22Rv1 (cell line): ENCODE data around the gene CDH16.

ENCODE experiments used
- ZFX ChIP-seq: fragments of 450-650 bp; IDR thresholded peaks from 2 replicates; pipeline ENCODE4 v1.6.1; 2017; ENCODE audit warnings: antibody characterized with exemption, borderline replicate concordance
- TF ChIP-seq, protein P1 (sequence below): fragments of 450-650 bp; IDR thresholded peaks from 2 replicates; pipeline ENCODE4 v1.5.1; 2017; ENCODE audit warnings: mild to moderate bottlenecking

DNA sequence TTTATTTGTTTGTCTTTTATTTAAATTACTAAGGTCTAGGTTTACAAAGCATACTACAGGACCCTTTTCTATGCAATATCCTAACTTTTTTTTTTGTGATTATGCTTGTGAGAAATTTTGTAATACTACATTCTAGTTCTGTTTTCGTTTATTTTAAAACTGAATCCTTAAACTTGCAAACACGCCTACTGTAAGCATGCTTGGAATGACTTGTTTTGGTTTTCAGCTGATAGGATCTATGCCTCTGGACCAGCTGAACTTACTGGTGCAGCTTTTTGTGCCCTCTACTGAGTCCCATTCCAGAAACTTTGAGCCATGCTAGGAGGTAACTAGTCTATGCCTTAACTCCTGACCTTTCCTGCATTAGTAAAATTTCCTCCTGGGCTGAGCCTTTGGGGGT, 32.4 kb downstream of the CDH16 start:
- TF ChIP-seq, protein P1, sequence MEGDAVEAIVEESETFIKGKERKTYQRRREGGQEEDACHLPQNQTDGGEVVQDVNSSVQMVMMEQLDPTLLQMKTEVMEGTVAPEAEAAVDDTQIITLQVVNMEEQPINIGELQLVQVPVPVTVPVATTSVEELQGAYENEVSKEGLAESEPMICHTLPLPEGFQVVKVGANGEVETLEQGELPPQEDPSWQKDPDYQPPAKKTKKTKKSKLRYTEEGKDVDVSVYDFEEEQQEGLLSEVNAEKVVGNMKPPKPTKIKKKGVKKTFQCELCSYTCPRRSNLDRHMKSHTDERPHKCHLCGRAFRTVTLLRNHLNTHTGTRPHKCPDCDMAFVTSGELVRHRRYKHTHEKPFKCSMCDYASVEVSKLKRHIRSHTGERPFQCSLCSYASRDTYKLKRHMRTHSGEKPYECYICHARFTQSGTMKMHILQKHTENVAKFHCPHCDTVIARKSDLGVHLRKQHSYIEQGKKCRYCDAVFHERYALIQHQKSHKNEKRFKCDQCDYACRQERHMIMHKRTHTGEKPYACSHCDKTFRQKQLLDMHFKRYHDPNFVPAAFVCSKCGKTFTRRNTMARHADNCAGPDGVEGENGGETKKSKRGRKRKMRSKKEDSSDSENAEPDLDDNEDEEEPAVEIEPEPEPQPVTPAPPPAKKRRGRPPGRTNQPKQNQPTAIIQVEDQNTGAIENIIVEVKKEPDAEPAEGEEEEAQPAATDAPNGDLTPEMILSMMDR, result no peak
- TF ChIP-seq ZFX, result no peak
